HUES64 (cell line): ENCODE measurements around the gene ING3.

Experiments
- H3K27ac ChIP-seq: 2 replicates; pipeline ENCODE4 v1.7.0; 2013; ENCODE audit warnings: low read depth, low read length, inconsistent platforms
- H3K27me3 ChIP-seq: 2 replicates; pipeline ENCODE4 v1.6.1; 2013; ENCODE audit warnings: mild to moderate bottlenecking, low read length; ENCODE audit not compliant: insufficient read depth
- H3K36me3 ChIP-seq: 2 replicates; pipeline ENCODE4 v1.6.1; 2013; ENCODE audit warnings: mild to moderate bottlenecking, low read length; ENCODE audit not compliant: insufficient read depth
- H3K4me1 ChIP-seq: 2 replicates; pipeline ENCODE4 v1.6.1; 2013; ENCODE audit warnings: mild to moderate bottlenecking, low read length, moderate library complexity; ENCODE audit not compliant: insufficient read depth
- H3K4me3 ChIP-seq: 2 replicates; pipeline ENCODE4 v1.5.1; 2013; ENCODE audit warnings: mild to moderate bottlenecking, low read length, moderate library complexity
- H3K9ac ChIP-seq: 2 replicates; pipeline ENCODE4 v1.6.1; 2013; ENCODE audit warnings: mild to moderate bottlenecking, low read depth, low read length
- H3K9me3 ChIP-seq: 2 replicates; pipeline ENCODE4 v1.6.1; 2013; ENCODE audit warnings: low read depth, low read length; ENCODE audit not compliant: insufficient read depth
- WGBS: fragments of 150-250, 120-280 bp; methylation state at CpG from one replicate; pipeline ENCODE4 v1.1.7; 2013; ENCODE audit warnings: missing lambda C conversion rate; 5-methylcytosine and 5-hydroxymethylcytosine counted together

ING3 gene

GRCh38 chr7:121006711-121007315 is 56.2 kb downstream of the ING3 start:
- no peak overlapping the region for H3K27ac ChIP-seq
- no peaks in the 10 kb centered on the region for H3K9me3 ChIP-seq
- no peak overlapping the region for H3K9ac ChIP-seq
- peaks cover 13% of the 10 kb centered on the region for H3K4me1 ChIP-seq
- H3K4me3 ChIP-seq = no peak overlapping the region
- no peaks in the 10 kb centered on the region for H3K36me3 ChIP-seq
- H3K27me3 ChIP-seq = no peaks in the 10 kb centered on the region
- WGBS = 66% methylated on average over 6 of the region's 6 CpGs

GRCh38 chr7:121008816-121009215 is 58.2 kb downstream of the ING3 start:
- no peaks in the 10 kb centered on the region for H3K36me3 ChIP-seq
- H3K9ac ChIP-seq = no peak overlapping the region
- peaks cover 8% of the 10 kb centered on the region; the same call in 1 of the 2 replicates for H3K4me1 ChIP-seq
- H3K27me3 ChIP-seq = no peaks in the 10 kb centered on the region
- 84% methylated on average over 2 of the region's 2 CpGs for WGBS
- no peak overlapping the region for H3K4me3 ChIP-seq
- H3K27ac ChIP-seq = no peak overlapping the region
- H3K9me3 ChIP-seq = no peaks in the 10 kb centered on the region

- Histone ChIP-seq H3K36me3 (no peaks in the 10 kb centered on the region), H3K9ac (no peak overlapping the region), H3K27ac (no peak overlapping the region), H3K9me3 (no peaks in the 10 kb centered on the region), H3K4me1 (peaks cover 8% of the 10 kb centered on the region; the same call in 1 of the 2 replicates), H3K27me3 (no peaks in the 10 kb centered on the region), H3K4me3 (no peak overlapping the region)
- WGBS = no CpG with 5 or more reads among the region's 1 CpG
Measured at GRCh38 chr7:121011401-121011800, 60.8 kb downstream of the ING3 start.

- 96% methylated on average over 5 of the region's 6 CpGs for WGBS
- H3K9me3 ChIP-seq = no peaks in the 10 kb centered on the region
- no peaks in the 10 kb centered on the region for H3K27me3 ChIP-seq
- H3K27ac ChIP-seq = no peak overlapping the region
- H3K36me3 ChIP-seq = no peaks in the 10 kb centered on the region
- H3K4me1 ChIP-seq = no peaks in the 10 kb centered on the region
- H3K4me3 ChIP-seq = no peak overlapping the region
- no peak overlapping the region for H3K9ac ChIP-seq
Measured at GRCh38 chr7:121012170-121012874, 61.7 kb downstream of the ING3 start.

- Histone ChIP-seq H3K36me3 (no peaks in the 10 kb centered on the region), H3K27ac (no peak overlapping the region), H3K4me3 (no peak overlapping the region), H3K9me3 (no peaks in the 10 kb centered on the region), H3K27me3 (no peaks in the 10 kb centered on the region), H3K4me1 (no peaks in the 10 kb centered on the region), H3K9ac (no peak overlapping the region)
- WGBS = 100% methylated on average over 1 of the region's 2 CpGs
Measured at GRCh38 chr7:121012919-121013318, 62.3 kb downstream of the ING3 start.

- no peak overlapping the region for H3K9ac ChIP-seq
- H3K9me3 ChIP-seq = no peaks in the 10 kb centered on the region
- no peaks in the 10 kb centered on the region for H3K27me3 ChIP-seq
- H3K36me3 ChIP-seq = no peaks in the 10 kb centered on the region
- no peak overlapping the region for H3K27ac ChIP-seq
- H3K4me3 ChIP-seq = no peak overlapping the region
- no peaks in the 10 kb centered on the region for H3K4me1 ChIP-seq
- WGBS = 90% methylated on average over 4 of the region's 4 CpGs
Measured at GRCh38 chr7:121015560-121015959, 65.0 kb downstream of the ING3 start.

GRCh38 chr7:121016966-121017365 is 66.4 kb downstream of the ING3 start:
- 90% methylated on average over 2 of the region's 2 CpGs for WGBS
- Histone ChIP-seq H3K9ac (no peak overlapping the region), H3K27me3 (no peaks in the 10 kb centered on the region), H3K4me3 (no peak overlapping the region), H3K9me3 (no peaks in the 10 kb centered on the region), H3K36me3 (no peaks in the 10 kb centered on the region), H3K27ac (no peak overlapping the region), H3K4me1 (no peaks in the 10 kb centered on the region)

- no peaks in the 10 kb centered on the region for H3K9me3 ChIP-seq
- no peak overlapping the region for H3K9ac ChIP-seq
- H3K36me3 ChIP-seq = no peaks in the 10 kb centered on the region
- 86% methylated on average over 1 of the region's 1 CpG for WGBS
- H3K27me3 ChIP-seq = no peaks in the 10 kb centered on the region
- H3K27ac ChIP-seq = no peak overlapping the region
- H3K4me3 ChIP-seq = no peak overlapping the region
- H3K4me1 ChIP-seq = no peaks in the 10 kb centered on the region
Measured at GRCh38 chr7:121017586-121017985, 67.0 kb downstream of the ING3 start.

GRCh38 chr7:121019018-121019417 is 68.4 kb downstream of the ING3 start:
- WGBS = 96% methylated on average over 1 of the region's 2 CpGs
- H3K27ac ChIP-seq = no peak overlapping the region
- H3K36me3 ChIP-seq = no peaks in the 10 kb centered on the region
- no peak overlapping the region for H3K4me3 ChIP-seq
- no peaks in the 10 kb centered on the region for H3K9me3 ChIP-seq
- H3K9ac ChIP-seq = no peak overlapping the region
- H3K27me3 ChIP-seq = no peaks in the 10 kb centered on the region
- no peaks in the 10 kb centered on the region for H3K4me1 ChIP-seq

GRCh38 chr7:121020249-121020988 is 69.8 kb downstream of the ING3 start:
- Histone ChIP-seq H3K36me3 (no peaks in the 10 kb centered on the region), H3K9ac (no peak overlapping the region), H3K27ac (no peak overlapping the region), H3K4me3 (no peak overlapping the region), H3K9me3 (no peaks in the 10 kb centered on the region), H3K4me1 (no peaks in the 10 kb centered on the region), H3K27me3 (no peaks in the 10 kb centered on the region)
- WGBS = 100% methylated on average over 1 of the region's 1 CpG
